HL-60 (cell line): ENCODE data around the gene FN1.

Experiments
- CTCF ChIP-seq: IDR thresholded peaks from one replicate; pipeline ENCODE4 v1.5.1; 2011; ENCODE audit warnings: low read length, control low read depth, inconsistent platforms; ENCODE audit not compliant: insufficient read depth
- REST ChIP-seq: IDR thresholded peaks from 2 replicates; pipeline ENCODE4 v1.6.1; 2012; ENCODE audit warnings: low read depth; ENCODE audit not compliant: insufficient replicate concordance

GRCh38 chr2:215428060-215428910 is 7.6 kb downstream of the FN1 start:
- TF ChIP-seq CTCF: no peak
- no peak for TF ChIP-seq REST
